Memory B cell (primary cell): Measurements from ENCODE around the gene TAS2R46.
"Not testable (repeated sequence)": the region's sequence is repeated elsewhere in the genome, so short reads cannot be mapped to it uniquely, and the experiment has no call there.

Source experiments
- ATAC-seq: fragments of 150-1000 bp; cut with Tn5 transposase; 2 replicates; pipeline ENCODE4 v1.10.0; 2021; ENCODE audit warnings: low read depth, mild to moderate bottlenecking, moderate library complexity
- DNase-seq, 2 donors: peaks; one replicate each; pipeline ENCODE4 v3.0.0; 2022; ENCODE audit warnings: low spot score in 2 of 2
- H3K27ac Mint-ChIP-seq: one replicate; pipeline ENCODE4 v1.8.0; 2022; ENCODE audit warnings: mild to moderate bottlenecking, moderate library complexity, mixed read lengths
- H3K27me3 Mint-ChIP-seq: one replicate; pipeline ENCODE4 v1.8.0; 2022; ENCODE audit warnings: mixed read lengths
- H3K36me3 Mint-ChIP-seq: one replicate; pipeline ENCODE4 v1.8.0; 2022; ENCODE audit warnings: mild to moderate bottlenecking, mixed read lengths
- H3K4me1 Mint-ChIP-seq: one replicate; pipeline ENCODE4 v1.8.0; 2022; ENCODE audit warnings: mixed read lengths
- H3K4me3 Mint-ChIP-seq: one replicate; pipeline ENCODE4 v1.8.0; 2022; ENCODE audit warnings: mild to moderate bottlenecking, moderate library complexity, mixed read lengths
- H3K9me3 Mint-ChIP-seq: one replicate; pipeline ENCODE4 v1.8.0; 2022; ENCODE audit warnings: mixed read lengths

The TAS2R46 gene

GRCh38 chr12:11069854-11070365 lies 7.8 kb upstream of the TAS2R46 start:
- DNase-seq (no peak), ATAC-seq (no peak)
- H3K4me3 Mint-ChIP-seq = no peak overlapping the region
- H3K4me1 Mint-ChIP-seq = peaks cover 13% of the 10 kb centered on the region
- H3K27ac Mint-ChIP-seq = no peak overlapping the region
- no peaks in the 10 kb centered on the region for H3K27me3 Mint-ChIP-seq
- peaks cover 14% of the 10 kb centered on the region for H3K36me3 Mint-ChIP-seq
- peaks cover 2% of the 10 kb centered on the region for H3K9me3 Mint-ChIP-seq

GRCh38 chr12:11067514-11067913 lies 5.4 kb upstream of the TAS2R46 start:
- Mint-ChIP-seq H3K27ac (no peak overlapping the region), H3K4me3 (no peak overlapping the region), H3K36me3 (peaks cover 13% of the 10 kb centered on the region), H3K9me3 (peaks cover 2% of the 10 kb centered on the region), H3K4me1 (peaks cover 12% of the 10 kb centered on the region), H3K27me3 (no peaks in the 10 kb centered on the region)
- ATAC-seq = no peak
- DNase-seq = no peak

GRCh38 chr12:11059784-11060183 lies 2.3 kb downstream of the TAS2R46 start:
- no peaks in the 10 kb centered on the region for H3K9me3 Mint-ChIP-seq
- ATAC-seq (no peak), DNase-seq (no peak)
- peaks cover 6% of the 10 kb centered on the region for H3K36me3 Mint-ChIP-seq
- no peak overlapping the region for H3K4me3 Mint-ChIP-seq
- H3K27ac Mint-ChIP-seq = no peak overlapping the region
- peaks cover 11% of the 10 kb centered on the region for H3K4me1 Mint-ChIP-seq
- no peaks in the 10 kb centered on the region for H3K27me3 Mint-ChIP-seq

- DNase-seq = no peak
- Mint-ChIP-seq H3K36me3 (peaks cover 6% of the 10 kb centered on the region), H3K27ac (no peak overlapping the region), H3K27me3 (no peaks in the 10 kb centered on the region), H3K4me3 (no peak overlapping the region), H3K9me3 (no peaks in the 10 kb centered on the region), H3K4me1 (peaks cover 9% of the 10 kb centered on the region)
- ATAC-seq = no peak
These were observed 3.1 kb downstream of the TAS2R46 start for GRCh38 chr12:11059041-11059440.

- ATAC-seq (no peak), DNase-seq (no peak)
- Mint-ChIP-seq H3K4me1 (no peaks in the 10 kb centered on the region), H3K27ac (no peak overlapping the region), H3K4me3 (no peak overlapping the region), H3K9me3 (peaks cover 7% of the 10 kb centered on the region), H3K27me3 (no peaks in the 10 kb centered on the region), H3K36me3 (peaks cover 16% of the 10 kb centered on the region)
These were observed 6.8 kb downstream of the TAS2R46 start for GRCh38 chr12:11055306-11055705.

GRCh38 chr12:11049806-11050531 lies 12.1 kb downstream of the TAS2R46 start:
- H3K4me3 Mint-ChIP-seq, H3K4me1 Mint-ChIP-seq, H3K27me3 Mint-ChIP-seq, H3K9me3 Mint-ChIP-seq, ATAC-seq, H3K27ac Mint-ChIP-seq, DNase-seq: not testable (repeated sequence)
- peaks cover 37% of the 10 kb centered on the region for H3K36me3 Mint-ChIP-seq

- not testable (repeated sequence) for H3K4me1 Mint-ChIP-seq, ATAC-seq, H3K27ac Mint-ChIP-seq, H3K27me3 Mint-ChIP-seq, H3K9me3 Mint-ChIP-seq, DNase-seq, H3K4me3 Mint-ChIP-seq
- peaks cover 44% of the 10 kb centered on the region for H3K36me3 Mint-ChIP-seq
These were observed 20.7 kb downstream of the TAS2R46 start for GRCh38 chr12:11041366-11041765.

GRCh38 chr12:11040162-11040561 lies 21.9 kb downstream of the TAS2R46 start:
- H3K36me3 Mint-ChIP-seq = peaks cover 42% of the 10 kb centered on the region
- DNase-seq = no peak

GRCh38 chr12:11039171-11039570 lies 22.9 kb downstream of the TAS2R46 start:
- no peak for ATAC-seq
- H3K9me3 Mint-ChIP-seq = peaks cover under 1% of the 10 kb centered on the region
- H3K36me3 Mint-ChIP-seq = peaks cover 36% of the 10 kb centered on the region
- no peak overlapping the region for H3K4me3 Mint-ChIP-seq
- H3K27me3 Mint-ChIP-seq = no peaks in the 10 kb centered on the region
- no peak overlapping the region for H3K27ac Mint-ChIP-seq
- H3K4me1 Mint-ChIP-seq = no peaks in the 10 kb centered on the region
- DNase-seq = no peak

More at GRCh38 chr12:11040162-11040561, 21.9 kb downstream of the TAS2R46 start:
- Mint-ChIP-seq H3K9me3 (peaks cover 5% of the 10 kb centered on the region), H3K4me1 (no peaks in the 10 kb centered on the region), H3K4me3 (no peak overlapping the region), H3K27me3 (no peaks in the 10 kb centered on the region), H3K27ac (no peak overlapping the region)
- ATAC-seq = no peak

GRCh38 chr12:11033959-11034358 lies 28.1 kb downstream of the TAS2R46 start:
- H3K4me3 Mint-ChIP-seq, H3K27me3 Mint-ChIP-seq, H3K9me3 Mint-ChIP-seq, H3K27ac Mint-ChIP-seq, DNase-seq, ATAC-seq, H3K4me1 Mint-ChIP-seq: not testable (repeated sequence)
- H3K36me3 Mint-ChIP-seq = peaks cover 22% of the 10 kb centered on the region

GRCh38 chr12:11031307-11031706 lies 30.8 kb downstream of the TAS2R46 start, which contains the start of gene TAS2R31:
Gene TAS2R31 (minus strand): TSS chr12:11031407. CDS start chr12:11031335, 72 bp downstream.
- Mint-ChIP-seq H3K27ac (no peak within 1 kb of the TSS), H3K4me1 (no peaks in the 10 kb centered on the region)

GRCh38 chr12:11026118-11026517 lies 36.0 kb downstream of the TAS2R46 start:
- ATAC-seq (no peak), DNase-seq (no peak)
- peaks cover 4% of the 10 kb centered on the region for H3K9me3 Mint-ChIP-seq
- H3K4me1 Mint-ChIP-seq = peaks cover 6% of the 10 kb centered on the region
- H3K36me3 Mint-ChIP-seq = peaks cover 30% of the 10 kb centered on the region
- no peak overlapping the region for H3K4me3 Mint-ChIP-seq
- no peak overlapping the region for H3K27ac Mint-ChIP-seq
- no peaks in the 10 kb centered on the region for H3K27me3 Mint-ChIP-seq

More at GRCh38 chr12:11031307-11031706, 30.8 kb downstream of the TAS2R46 start, which contains the start of gene TAS2R31:
- Mint-ChIP-seq H3K4me3 (no peak within 1 kb of the TSS), H3K36me3 (peaks cover 32% of the 10 kb centered on the region), H3K9me3 (no peaks in the 10 kb centered on the region), H3K27me3 (no peaks in the 10 kb centered on the region)
- ATAC-seq (no peak), DNase-seq (no peak)

- no peaks in the 10 kb centered on the region for H3K27me3 Mint-ChIP-seq
- peaks cover 6% of the 10 kb centered on the region for H3K4me1 Mint-ChIP-seq
- H3K36me3 Mint-ChIP-seq = peaks cover 32% of the 10 kb centered on the region
- no peak overlapping the region for H3K27ac Mint-ChIP-seq
- DNase-seq (no peak), ATAC-seq (no peak)
- no peak overlapping the region for H3K4me3 Mint-ChIP-seq
- peaks cover 4% of the 10 kb centered on the region for H3K9me3 Mint-ChIP-seq
These were observed 38.7 kb downstream of the TAS2R46 start for GRCh38 chr12:11023387-11023786.

GRCh38 chr12:11022520-11022919 lies 39.6 kb downstream of the TAS2R46 start, which contains the start of gene TAS2R19:
Gene TAS2R19 (minus strand): TSS chr12:11022620. CDS start chr12:11022571, 49 bp downstream.
- Mint-ChIP-seq H3K36me3 (peaks cover 25% of the 10 kb centered on the region), H3K9me3 (peaks cover 4% of the 10 kb centered on the region), H3K4me1 (peaks cover 6% of the 10 kb centered on the region), H3K27me3 (no peaks in the 10 kb centered on the region), H3K27ac (no peak within 1 kb of the TSS), H3K4me3 (no peak within 1 kb of the TSS)
- DNase-seq (no peak), ATAC-seq (no peak)
